ENCODE results near the gene PRPSAP2.
"Not testable (repeated sequence)": the region's sequence is repeated elsewhere in the genome, so short reads cannot be mapped to it uniquely, and the experiment has no call there.

DNA sequence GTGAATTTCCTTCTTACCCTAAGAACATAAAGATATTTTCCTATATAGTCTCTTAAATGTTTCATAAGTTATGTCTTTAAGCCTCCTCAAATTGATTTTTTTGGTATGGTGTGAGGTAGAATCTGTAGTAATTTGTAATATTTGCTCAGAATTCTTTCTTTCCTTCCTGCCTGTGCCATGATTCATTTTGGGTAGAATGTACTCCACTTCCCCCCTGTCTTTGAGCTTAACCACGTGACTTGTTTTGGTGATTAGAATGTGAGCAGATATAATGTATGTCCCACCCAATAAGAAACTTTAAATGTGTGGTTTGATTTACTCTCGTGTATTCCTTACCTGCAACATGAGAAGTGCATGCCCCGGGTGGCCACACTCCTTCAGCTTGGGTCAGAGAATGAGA, 36.5 kb upstream of the PRPSAP2 start:
- TF ChIP-seq, protein P1, sequence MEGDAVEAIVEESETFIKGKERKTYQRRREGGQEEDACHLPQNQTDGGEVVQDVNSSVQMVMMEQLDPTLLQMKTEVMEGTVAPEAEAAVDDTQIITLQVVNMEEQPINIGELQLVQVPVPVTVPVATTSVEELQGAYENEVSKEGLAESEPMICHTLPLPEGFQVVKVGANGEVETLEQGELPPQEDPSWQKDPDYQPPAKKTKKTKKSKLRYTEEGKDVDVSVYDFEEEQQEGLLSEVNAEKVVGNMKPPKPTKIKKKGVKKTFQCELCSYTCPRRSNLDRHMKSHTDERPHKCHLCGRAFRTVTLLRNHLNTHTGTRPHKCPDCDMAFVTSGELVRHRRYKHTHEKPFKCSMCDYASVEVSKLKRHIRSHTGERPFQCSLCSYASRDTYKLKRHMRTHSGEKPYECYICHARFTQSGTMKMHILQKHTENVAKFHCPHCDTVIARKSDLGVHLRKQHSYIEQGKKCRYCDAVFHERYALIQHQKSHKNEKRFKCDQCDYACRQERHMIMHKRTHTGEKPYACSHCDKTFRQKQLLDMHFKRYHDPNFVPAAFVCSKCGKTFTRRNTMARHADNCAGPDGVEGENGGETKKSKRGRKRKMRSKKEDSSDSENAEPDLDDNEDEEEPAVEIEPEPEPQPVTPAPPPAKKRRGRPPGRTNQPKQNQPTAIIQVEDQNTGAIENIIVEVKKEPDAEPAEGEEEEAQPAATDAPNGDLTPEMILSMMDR (IDR thresholded peaks at IDR 0.05; ENCODE audit: low read depth, low read length, poor library complexity, severe bottlenecking) = not testable (repeated sequence)
- not testable (repeated sequence) for TF ChIP-seq EZH2phosphoT487 (IDR thresholded peaks at IDR 0.05; ENCODE audit: borderline replicate concordance, low read length)

Data from DOHH2 (cell line).